Measurements from ENCODE around the gene STEAP3.

The STEAP3 gene

DNA sequence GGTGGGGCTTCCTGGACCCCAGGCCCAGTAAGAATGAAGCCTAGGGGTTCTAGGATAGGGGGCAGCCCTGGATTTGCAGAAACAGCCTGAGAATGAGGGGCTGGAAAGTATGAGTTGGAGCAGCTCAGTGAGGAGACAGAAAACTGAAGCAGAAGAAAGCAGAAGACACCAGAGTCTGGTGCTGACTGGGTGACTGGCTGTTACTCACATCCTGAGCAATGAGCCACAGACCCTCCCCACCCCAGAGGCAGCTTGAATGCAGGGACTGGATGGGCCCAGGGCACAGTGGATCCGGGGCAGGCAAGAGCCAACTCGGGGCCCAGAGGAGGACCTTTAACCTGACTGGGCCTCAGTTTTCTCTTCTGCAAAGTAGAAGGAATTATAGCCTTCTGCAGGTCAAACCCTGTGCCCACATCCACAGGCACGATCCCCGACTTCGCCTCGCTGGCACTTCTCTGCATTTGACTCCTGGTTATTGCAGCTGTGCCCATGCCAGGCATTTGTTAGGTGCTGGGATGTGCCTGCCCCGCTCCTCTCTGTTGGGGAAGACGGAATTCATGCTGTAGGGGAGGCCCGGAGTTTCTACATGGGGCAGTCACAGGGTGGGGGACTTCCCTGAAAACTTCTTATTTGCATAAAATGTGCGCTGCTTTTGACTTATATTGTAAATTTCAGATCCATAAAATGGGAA, 8.5 kb downstream of the STEAP3 start:
- no peak for DNase-seq (ENCODE audit: low read depth in 1 of 2, low spot score in 1 of 2)
- in situ Hi-C loops (cut with HindIII; ENCODE audit: low pct_unique_long_range_greater_than_20kb, low sequenced_read_pairs) = no loop called here
- no peak for TF ChIP-seq JUND (IDR thresholded peaks at IDR 0.05; ENCODE audit: low read depth)

DNA sequence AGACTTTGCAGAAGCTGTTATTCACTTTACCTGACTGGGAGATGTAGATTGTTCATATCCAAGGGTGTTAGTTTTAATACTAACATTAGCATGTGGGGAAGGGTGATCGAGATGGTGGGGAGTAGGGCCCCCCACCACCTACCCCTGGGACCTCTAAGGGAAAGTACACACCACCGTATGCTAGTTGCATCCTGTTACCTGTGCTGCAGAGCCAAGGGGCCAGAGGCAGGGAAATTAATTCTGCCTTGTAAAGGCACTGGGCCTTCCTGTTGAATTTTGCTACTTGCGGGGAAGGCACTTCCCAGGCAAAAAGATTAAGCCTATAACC, 9.0 kb downstream of the STEAP3 start:
- in situ Hi-C loops (cut with HindIII; ENCODE audit: low pct_unique_long_range_greater_than_20kb, low sequenced_read_pairs) = no loop called here
- TF ChIP-seq JUND (IDR thresholded peaks at IDR 0.05; ENCODE audit: low read depth) = no peak
- DNase-seq (ENCODE audit: low read depth in 1 of 2, low spot score in 1 of 2) = no peak

DNA sequence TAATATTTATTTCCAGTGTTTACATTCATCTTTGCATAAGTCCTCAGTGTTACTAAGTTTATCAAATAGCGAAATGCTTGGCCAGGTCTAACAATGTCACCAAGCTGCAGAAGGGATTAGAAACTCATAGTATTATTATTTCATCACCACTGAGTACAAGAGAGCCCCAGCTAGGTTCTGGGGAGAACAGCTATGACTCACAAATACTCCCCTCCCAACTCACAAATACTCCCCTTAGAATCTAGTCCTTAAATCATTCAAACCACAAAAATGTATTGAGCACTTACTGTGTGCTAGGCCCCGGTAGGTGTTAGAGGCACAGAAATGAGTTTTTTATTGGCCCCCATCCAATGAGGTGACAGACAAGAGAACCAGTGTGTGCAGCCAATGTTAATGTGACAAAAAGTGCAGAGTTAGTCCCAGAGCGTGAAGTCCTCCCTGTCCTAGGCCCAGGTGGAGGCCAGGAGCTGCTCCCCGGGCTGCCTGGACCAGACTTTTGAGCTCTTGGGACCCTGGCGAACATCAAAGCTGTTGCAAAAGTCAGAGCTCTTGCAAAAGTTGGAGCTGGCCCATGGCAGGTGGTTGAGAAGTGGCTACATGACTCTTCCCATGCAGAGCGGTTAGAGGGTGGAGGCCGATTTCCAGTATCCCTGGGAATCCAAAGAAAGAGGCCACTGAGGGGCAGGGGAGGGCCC, 9.8 kb downstream of the STEAP3 start:
- in situ Hi-C loops (cut with HindIII; ENCODE audit: low pct_unique_long_range_greater_than_20kb, low sequenced_read_pairs) = no loop called here
- no peak for DNase-seq (ENCODE audit: low read depth in 1 of 2, low spot score in 1 of 2)
- no peak for TF ChIP-seq JUND (IDR thresholded peaks at IDR 0.05; ENCODE audit: low read depth)

DNA sequence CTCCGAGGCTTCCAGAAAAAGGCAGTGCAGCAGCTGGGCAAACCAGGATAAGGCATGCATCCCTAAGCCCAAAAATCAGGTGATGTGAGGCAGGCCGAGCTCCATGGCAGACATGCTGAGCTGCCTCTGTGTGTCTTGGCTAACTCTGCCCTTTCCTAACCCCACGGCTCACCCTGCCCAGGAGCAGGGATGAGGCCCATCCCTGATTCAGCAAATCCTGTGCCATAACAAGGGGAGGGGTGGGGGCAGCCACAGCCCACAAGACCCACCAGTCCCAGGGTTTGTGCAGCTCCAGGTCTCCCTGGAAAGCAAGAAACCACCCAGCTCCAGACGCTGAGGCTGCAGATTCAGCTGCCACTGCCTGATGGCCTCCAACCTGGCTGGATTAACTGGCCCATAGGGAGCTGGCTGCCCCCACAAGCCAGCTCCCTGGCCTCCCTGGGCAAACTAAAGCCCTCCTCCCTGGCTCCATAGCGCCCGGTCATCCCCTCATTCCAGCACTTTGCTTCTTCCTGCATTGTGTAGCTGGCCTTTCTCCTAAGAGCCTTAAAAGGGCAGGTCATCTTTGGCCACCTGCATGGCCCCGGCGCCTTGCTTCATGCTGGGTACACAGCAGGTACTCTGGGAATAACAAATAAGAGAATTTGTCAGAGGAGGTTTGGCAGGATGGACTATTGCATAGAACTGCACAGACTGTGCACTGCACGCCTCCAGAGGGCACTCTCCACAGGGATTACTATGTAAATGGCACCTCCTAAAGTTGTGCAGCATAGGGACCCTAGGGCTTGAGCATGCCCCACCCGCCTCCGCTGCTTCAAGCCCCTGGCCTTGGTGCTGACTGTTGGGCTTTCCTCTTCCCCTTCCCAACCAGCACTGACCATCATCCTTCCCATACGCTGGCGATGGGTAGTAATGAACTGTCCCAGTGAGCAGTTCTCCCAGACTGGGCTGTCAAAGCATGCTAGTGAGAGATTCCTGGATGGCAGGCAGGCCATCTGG, 10.7 kb downstream of the STEAP3 start:
- in situ Hi-C loops (cut with HindIII; ENCODE audit: low pct_unique_long_range_greater_than_20kb, low sequenced_read_pairs) = no loop called here
- TF ChIP-seq JUND (IDR thresholded peaks at IDR 0.05; ENCODE audit: low read depth) = no peak
- peak in 1 of 2 experiments; percentile 40 for DNase-seq (ENCODE audit: low read depth in 1 of 2, low spot score in 1 of 2)

DNA sequence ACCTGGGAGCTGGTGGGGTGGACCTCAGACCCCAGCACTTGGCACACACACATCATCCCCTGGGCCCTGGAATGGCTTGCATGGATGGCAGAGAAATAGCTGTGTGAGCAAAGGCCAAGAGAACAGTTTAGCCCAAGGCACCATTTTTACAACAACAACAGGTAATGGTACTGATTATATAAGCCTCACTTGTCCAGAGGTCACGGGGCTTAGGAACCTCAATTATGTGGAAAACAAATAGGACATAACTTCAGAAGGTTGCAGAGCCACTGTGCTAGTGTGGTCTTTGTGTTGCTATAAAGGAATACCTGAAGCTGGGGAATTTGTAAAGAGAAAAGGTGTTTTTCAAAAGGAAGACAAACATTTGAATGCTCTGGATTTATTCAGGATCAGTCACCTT, 13.2 kb downstream of the STEAP3 start:
- in situ Hi-C loops (cut with HindIII; ENCODE audit: low pct_unique_long_range_greater_than_20kb, low sequenced_read_pairs) = no loop called here
- no peak for TF ChIP-seq JUND (IDR thresholded peaks at IDR 0.05; ENCODE audit: low read depth)
- DNase-seq (ENCODE audit: low read depth in 1 of 2, low spot score in 1 of 2) = no peak

DNA sequence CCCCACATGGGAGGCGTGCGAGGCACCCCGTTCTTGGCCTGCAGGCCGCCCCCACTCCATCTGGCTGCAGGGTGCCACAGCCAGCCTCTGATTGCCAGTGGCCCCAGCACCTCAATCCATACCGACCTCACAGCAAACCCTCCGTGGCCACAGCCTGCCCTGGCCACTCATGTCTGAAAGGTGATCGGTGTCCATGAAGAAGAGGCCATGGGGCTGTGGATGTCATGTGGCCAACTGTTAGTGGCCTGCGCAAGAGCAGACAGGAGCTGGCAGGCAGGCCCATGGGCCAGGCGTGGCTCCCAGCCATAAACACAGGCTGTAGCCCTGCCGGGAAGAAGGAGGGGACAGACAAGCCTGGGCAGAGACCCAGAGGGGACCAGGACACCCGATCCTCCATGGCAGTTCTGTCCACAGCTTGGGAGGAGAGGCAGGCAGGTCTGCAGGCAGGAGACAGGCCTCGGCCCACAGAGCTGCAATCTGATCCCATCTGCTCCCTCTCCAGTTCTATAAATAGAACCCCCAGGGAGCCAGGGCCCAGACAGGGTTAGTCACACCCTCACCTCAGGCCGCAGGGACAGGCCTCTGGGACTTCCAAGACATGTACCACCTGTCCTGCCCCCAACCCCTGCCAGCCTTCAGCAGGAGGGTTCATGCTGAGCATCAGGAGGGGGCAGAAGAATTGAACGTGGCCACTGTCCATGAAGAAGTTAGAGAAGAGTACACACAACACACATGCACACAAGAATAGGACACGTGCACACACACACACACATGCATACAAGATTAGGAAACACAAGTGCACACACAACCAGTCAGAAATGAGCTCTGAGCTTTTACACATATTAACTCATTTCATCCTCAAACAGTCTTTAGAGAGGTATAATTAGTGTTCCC, 16.9 kb downstream of the STEAP3 start:
- in situ Hi-C loops (cut with HindIII; ENCODE audit: low pct_unique_long_range_greater_than_20kb, low sequenced_read_pairs) = no loop called here
- TF ChIP-seq JUND (IDR thresholded peaks at IDR 0.05; ENCODE audit: low read depth) = no peak
- no peak for DNase-seq (ENCODE audit: low read depth in 1 of 2, low spot score in 1 of 2)

DNA sequence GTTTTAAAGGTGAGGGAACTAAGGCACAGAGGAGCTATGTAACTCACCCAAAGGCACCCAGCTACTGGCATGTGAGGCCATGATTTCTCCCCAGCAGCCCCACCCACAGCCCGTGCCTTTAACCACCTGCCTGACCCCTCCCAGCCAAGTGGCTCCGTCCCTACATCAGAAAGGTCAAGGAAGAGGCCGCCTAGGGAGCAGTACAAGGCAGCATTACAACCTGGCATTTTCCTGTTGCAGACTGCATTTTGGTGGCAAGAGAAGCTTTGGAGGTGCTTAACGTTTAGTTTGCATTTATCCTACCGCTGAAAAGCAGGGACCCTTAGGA, 17.5 kb downstream of the STEAP3 start:
- no peak for TF ChIP-seq JUND (IDR thresholded peaks at IDR 0.05; ENCODE audit: low read depth)
- in situ Hi-C loops (cut with HindIII; ENCODE audit: low pct_unique_long_range_greater_than_20kb, low sequenced_read_pairs) = no loop called here
- no peak for DNase-seq (ENCODE audit: low read depth in 1 of 2, low spot score in 1 of 2)

DNA sequence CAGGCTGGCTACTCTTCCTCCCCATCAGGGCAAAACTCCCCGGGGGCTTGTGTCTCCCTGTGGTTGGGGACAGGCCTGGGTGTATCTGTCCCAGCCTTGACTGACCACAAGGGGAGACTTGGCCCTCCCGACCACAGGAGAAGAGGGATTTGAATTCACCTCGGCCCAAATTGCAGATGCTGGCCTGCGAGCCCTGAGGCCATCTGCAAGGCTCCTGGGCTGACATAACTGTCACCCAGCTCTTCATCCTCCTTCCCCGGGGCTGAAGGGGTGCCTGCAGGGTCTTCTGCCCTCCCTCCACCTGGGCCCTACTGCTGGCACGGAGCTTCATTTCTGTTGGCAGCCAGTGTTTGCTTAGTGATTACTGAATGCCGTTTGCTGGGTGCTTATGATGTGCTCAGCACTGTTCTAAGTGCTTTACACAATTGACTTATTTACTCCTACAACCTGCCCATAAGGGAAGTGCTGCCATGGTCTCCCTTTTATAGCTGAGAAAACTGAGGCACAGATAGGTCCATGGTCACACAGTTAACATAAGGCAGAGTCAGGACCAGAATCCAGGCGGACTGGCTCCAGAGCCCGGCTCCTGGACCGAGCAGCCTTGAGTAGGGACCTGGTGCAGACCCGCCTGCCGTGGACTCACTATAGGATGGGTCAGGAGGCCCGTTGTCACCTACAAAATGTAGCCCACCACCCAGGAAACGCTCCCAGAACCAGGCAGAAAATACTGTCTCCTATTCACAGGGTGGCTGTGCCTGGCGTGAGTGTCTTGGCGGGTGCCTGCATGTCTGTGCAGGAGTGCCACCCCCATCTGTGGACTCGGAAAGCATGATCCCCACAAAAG, 18.9 kb downstream of the STEAP3 start:
- in situ Hi-C loops (cut with HindIII; ENCODE audit: low pct_unique_long_range_greater_than_20kb, low sequenced_read_pairs) = no loop called here
- no peak for TF ChIP-seq JUND (IDR thresholded peaks at IDR 0.05; ENCODE audit: low read depth)
- DNase-seq (ENCODE audit: low read depth in 1 of 2, low spot score in 1 of 2) = no peak

DNA sequence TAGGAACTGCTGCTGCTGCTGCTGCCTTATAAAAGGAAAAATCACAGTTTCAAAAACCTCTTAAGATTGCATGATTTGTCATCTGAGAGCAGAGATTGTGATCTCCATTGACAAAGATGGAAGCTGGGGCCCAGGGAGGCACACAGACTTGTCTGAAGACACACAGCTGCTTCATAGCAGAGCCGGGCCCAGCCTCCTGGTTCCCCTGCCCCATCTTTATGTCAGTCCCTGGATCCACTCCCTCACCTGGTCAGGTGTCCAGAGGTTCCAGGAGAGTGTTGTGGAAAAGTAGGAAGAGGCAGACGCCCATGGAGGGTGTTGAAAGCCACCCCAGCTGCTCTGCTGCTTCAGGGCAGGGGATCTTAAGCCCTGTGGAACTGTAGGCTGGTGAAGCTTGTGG, 20.0 kb downstream of the STEAP3 start:
- DNase-seq (ENCODE audit: low read depth in 1 of 2, low spot score in 1 of 2) = no peak
- in situ Hi-C loops (cut with HindIII; ENCODE audit: low pct_unique_long_range_greater_than_20kb, low sequenced_read_pairs) = no loop called here
- TF ChIP-seq JUND (IDR thresholded peaks at IDR 0.05; ENCODE audit: low read depth) = no peak

DNA sequence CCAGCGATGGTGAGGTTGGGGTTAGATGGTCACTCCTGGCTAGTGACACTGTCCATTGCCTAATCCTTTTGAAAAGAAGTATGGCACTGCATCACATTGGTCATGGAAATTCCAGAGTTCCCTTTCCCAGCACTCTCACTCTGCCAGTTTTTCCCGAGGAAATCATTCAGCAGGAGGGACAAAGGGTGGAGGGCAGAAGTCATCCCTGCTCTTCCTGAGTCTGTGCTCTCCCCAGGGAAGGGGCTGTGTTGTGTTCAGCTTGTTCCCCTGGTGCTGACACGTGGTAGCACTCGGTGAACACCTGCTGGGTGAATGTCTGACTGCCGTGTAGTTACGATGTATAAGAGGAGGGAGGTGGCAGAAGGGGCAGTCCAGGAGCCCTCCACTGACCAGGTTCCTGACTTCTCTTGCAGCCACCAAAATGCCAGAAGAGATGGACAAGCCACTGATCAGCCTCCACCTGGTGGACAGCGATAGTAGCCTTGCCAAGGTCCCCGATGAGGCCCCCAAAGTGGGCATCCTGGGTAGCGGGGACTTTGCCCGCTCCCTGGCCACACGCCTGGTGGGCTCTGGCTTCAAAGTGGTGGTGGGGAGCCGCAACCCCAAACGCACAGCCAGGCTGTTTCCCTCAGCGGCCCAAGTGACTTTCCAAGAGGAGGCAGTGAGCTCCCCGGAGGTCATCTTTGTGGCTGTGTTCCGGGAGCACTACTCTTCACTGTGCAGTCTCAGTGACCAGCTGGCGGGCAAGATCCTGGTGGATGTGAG, 21.6 kb downstream of the STEAP3 start:
- TF ChIP-seq JUND (IDR thresholded peaks at IDR 0.05; ENCODE audit: low read depth) = no peak
- no peak for DNase-seq (ENCODE audit: low read depth in 1 of 2, low spot score in 1 of 2)
- in situ Hi-C loops (cut with HindIII; ENCODE audit: low pct_unique_long_range_greater_than_20kb, low sequenced_read_pairs) = no loop called here

DNA sequence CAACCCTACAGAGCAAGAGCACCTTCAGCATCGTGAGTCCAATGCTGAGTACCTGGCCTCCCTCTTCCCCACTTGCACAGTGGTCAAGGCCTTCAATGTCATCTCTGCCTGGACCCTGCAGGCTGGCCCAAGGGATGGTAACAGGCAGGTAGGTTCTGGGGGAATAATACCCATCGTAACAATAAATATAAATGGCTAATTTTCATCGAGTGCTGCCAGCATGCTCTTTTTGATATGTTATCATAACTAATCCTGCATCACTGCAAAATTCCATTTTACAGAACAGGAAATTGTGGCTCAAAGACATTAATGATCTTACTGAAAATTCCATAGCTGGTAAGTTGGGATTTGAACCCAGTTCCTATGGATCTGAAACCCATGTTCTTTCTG, 22.2 kb downstream of the STEAP3 start:
- TF ChIP-seq JUND (IDR thresholded peaks at IDR 0.05; ENCODE audit: low read depth) = no peak
- in situ Hi-C loops (cut with HindIII; ENCODE audit: low pct_unique_long_range_greater_than_20kb, low sequenced_read_pairs) = no loop called here
- DNase-seq (ENCODE audit: low read depth in 1 of 2, low spot score in 1 of 2) = no peak
